Gastroesophageal sphincter (tissue), 4 donors: Measurements from ENCODE around the gene LRRFIP2. TPM values are rescaled to one million over a fixed set of nuclear protein-coding genes. Genes with fewer than 3 reads are reported as not detected.

ENCODE experiments used
- ATAC-seq: fragments of 150-250 bp; one replicate; pipeline ENCODE4 v1.9.1; 2016; ENCODE audit warnings: mild to moderate bottlenecking, moderate library complexity
- H3K27ac ChIP-seq, 4 donors: fragments of 200-600 bp; sonication (generic) in 3 of 4; 1 replicate in 3 of 4; 2 replicates in 1 of 4; pipeline ENCODE4 v1.5.1; 2016 to 2019
- H3K27me3 ChIP-seq: fragments of 200-600 bp; sonication (generic); one replicate; pipeline ENCODE4 v1.5.1; 2019
- H3K36me3 ChIP-seq, 2 donors: fragments of 200-600 bp; sonication (generic); one replicate each; pipeline ENCODE4 v1.5.1; 2019; ENCODE audit warnings: control low read depth in 1 of 2
- H3K4me1 ChIP-seq, 3 donors: fragments of 200-600 bp; sonication (generic); 1 replicate in 2 of 3; 2 replicates in 1 of 3; pipeline ENCODE4 v1.5.1; 2016 to 2019; ENCODE audit warnings: control low read depth in 2 of 3
- H3K4me3 ChIP-seq, 2 donors: fragments of 200-600 bp; sonication (generic); one replicate each; pipeline ENCODE4 v1.5.1; 2019; ENCODE audit warnings: mild to moderate bottlenecking in 1 of 2, moderate library complexity in 1 of 2
- H3K9me3 ChIP-seq, 3 donors: fragments of 200-600 bp; sonication (generic); one replicate each; pipeline ENCODE4 v1.5.1; 2017 to 2019; ENCODE audit warnings: control low read depth in 2 of 3
- EP300 ChIP-seq: sonication (generic); formaldehyde crosslinking; IDR thresholded peaks from one replicate; pipeline ENCODE4 v1.6.1; 2017; ENCODE audit warnings: antibody characterized with exemption, mild to moderate bottlenecking
- POLR2A ChIP-seq, 2 donors: fragments of 450-650 bp; IDR thresholded peaks; one replicate each; pipeline ENCODE4 v1.6.1; 2017; ENCODE audit warnings: antibody characterized with exemption in 2 of 2, mild to moderate bottlenecking in 2 of 2, moderate library complexity in 1 of 2
- POLR2AphosphoS5 ChIP-seq: sonication (generic); formaldehyde crosslinking; IDR thresholded peaks from one replicate; pipeline ENCODE4 v1.6.1; 2017; ENCODE audit warnings: antibody characterized with exemption
- WGBS, 2 donors: methylation state at CpG; one replicate each; pipeline ENCODE4 v1.1.5; 2018; ENCODE audit warnings: low coverage in 1 of 2; 5-methylcytosine and 5-hydroxymethylcytosine counted together
- total RNA-seq, 4 donors: library from RNA; depleted of rRNA; stranded (reverse); fragments of >200 nt; gene quantifications; one replicate each; pipeline ENCODE4 v1.1.0, GENCODE V29; 2016
- TF ChIP-seq, protein P1 (sequence below), 4 experiments: fragments of 200-600 bp in 2 of 4; fragments of 450-650 bp in 2 of 4; sonication (generic) in 1 of 4; IDR thresholded peaks; one replicate each; pipeline ENCODE4 v1.5.1; 2017 to 2019; ENCODE audit warnings: antibody characterized with exemption in 4 of 4, mild to moderate bottlenecking in 2 of 4, moderate library complexity in 2 of 4

The LRRFIP2 gene
- total RNA-seq, 4 donors from 2014 or later = 79.4 to 123 (median 88.4) TPM

DNA sequence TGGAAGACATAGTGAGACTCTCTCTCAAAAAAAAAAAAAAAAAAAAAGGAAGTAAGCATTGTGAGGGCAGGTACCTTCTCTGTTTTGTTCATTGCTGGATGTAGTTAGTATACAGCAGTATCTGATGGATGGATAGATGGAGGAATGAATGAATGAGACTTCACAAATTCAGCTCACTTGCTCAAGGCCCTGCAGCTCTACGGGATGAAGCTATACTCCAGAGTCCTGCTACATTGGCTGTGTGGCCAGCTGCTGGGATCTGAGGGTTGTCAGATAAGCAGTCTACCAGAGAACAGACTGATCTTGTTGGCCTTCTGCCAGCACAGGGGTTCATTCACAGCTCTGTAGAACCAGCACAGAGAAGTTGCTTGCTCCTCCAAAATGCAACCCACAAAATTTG, 146.1 kb downstream of the LRRFIP2 start:
- Histone ChIP-seq H3K27me3 (no peaks in the 10 kb centered on the region), H3K4me3 (no peak overlapping the region), H3K4me1 (peaks cover 0 to 49% (median 0%) of the 10 kb centered on the region in 3 donors), H3K36me3 (peaks cover 0 to 96% of the 10 kb centered on the region in 2 donors), H3K27ac (no peak overlapping the region), H3K9me3 (no peaks in the 10 kb centered on the region)
- no peak for TF ChIP-seq POLR2AphosphoS5
- TF ChIP-seq POLR2A (IDR thresholded peaks at IDR 0.05) = no peak
- TF ChIP-seq, protein P1, sequence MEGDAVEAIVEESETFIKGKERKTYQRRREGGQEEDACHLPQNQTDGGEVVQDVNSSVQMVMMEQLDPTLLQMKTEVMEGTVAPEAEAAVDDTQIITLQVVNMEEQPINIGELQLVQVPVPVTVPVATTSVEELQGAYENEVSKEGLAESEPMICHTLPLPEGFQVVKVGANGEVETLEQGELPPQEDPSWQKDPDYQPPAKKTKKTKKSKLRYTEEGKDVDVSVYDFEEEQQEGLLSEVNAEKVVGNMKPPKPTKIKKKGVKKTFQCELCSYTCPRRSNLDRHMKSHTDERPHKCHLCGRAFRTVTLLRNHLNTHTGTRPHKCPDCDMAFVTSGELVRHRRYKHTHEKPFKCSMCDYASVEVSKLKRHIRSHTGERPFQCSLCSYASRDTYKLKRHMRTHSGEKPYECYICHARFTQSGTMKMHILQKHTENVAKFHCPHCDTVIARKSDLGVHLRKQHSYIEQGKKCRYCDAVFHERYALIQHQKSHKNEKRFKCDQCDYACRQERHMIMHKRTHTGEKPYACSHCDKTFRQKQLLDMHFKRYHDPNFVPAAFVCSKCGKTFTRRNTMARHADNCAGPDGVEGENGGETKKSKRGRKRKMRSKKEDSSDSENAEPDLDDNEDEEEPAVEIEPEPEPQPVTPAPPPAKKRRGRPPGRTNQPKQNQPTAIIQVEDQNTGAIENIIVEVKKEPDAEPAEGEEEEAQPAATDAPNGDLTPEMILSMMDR (IDR thresholded peaks at IDR 0.05) = no peak
- no peak for TF ChIP-seq EP300
- ATAC-seq = no peak
- WGBS, 2 donors = 60 to 80% methylated on average over 1 of the region's 1 CpG

DNA sequence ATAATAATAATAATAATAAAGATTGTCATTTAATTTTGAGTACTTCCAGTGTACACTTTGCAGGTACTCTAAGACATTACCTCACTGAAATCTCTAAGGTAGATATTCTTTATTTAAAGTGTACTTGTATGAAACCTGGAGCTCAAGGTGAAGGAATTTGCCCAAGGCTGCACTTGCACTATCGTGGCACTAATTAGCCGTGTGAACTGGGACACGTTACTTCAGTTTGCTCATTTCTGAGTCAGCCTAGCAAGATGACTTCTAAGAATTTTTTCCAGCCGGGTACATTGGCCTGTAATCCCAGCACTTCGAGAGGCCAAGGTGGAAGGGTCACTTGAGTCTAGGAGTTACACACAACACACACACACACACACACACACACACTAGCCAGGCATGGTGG, 147.5 kb downstream of the LRRFIP2 start:
- no peak overlapping the region for H3K27ac ChIP-seq
- H3K9me3 ChIP-seq = no peaks in the 10 kb centered on the region
- peaks cover 0 to 96% of the 10 kb centered on the region in 2 donors for H3K36me3 ChIP-seq
- H3K4me3 ChIP-seq = no peak overlapping the region
- ATAC-seq = no peak
- H3K27me3 ChIP-seq = no peaks in the 10 kb centered on the region
- WGBS, 2 donors = 73 to 79% methylated on average over 4 of the region's 5 CpGs
- peaks cover 0 to 35% (median 0%) of the 10 kb centered on the region in 3 donors for H3K4me1 ChIP-seq
- TF ChIP-seq EP300 (no peak), POLR2AphosphoS5 (no peak), POLR2A (IDR thresholded peaks at IDR 0.05) (no peak)
- TF ChIP-seq, protein P1 (IDR thresholded peaks at IDR 0.05) = no peak

DNA sequence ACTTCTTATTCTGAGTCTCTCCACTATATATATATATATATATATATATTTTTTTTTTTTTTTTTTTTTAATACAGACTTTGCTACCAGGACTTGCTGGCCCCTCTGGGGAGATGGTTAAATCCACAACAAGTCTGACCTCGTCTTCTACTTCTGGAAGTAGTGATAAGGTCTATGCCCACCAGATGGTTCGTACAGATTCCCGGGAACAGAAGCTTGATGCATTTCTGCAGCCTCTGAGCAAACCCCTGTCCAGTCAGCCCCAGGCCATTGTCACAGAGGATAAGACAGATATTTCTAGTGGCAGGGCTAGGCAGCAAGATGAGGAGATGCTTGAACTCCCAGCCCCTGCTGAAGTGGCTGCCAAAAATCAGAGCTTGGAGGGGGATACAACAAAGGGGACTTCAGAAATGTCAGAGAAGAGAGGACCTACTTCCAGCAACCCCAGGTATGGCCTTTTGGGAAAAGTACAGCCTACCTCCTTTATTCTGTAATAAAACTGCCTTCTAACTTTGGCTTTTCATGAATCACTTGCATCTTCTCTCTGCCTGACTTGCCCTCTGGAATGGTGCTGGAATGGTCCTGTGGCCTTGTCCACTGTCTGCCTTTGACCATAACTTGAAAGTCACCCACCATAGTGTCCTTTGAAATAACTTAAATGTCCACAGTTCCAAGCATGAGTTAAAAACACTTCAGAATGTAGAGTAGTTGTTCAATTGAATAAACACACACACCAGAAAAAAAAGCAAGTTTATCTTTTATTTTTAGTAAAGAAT, 148.6 kb downstream of the LRRFIP2 start:
- Histone ChIP-seq H3K4me1 (peaks cover 0 to 24% (median 0%) of the 10 kb centered on the region in 3 donors), H3K4me3 (no peak overlapping the region), H3K9me3 (no peaks in the 10 kb centered on the region), H3K36me3 (peaks cover 5 to 96% of the 10 kb centered on the region in 2 donors), H3K27ac (no peak overlapping the region), H3K27me3 (no peaks in the 10 kb centered on the region)
- TF ChIP-seq POLR2AphosphoS5 (no peak), POLR2A (IDR thresholded peaks at IDR 0.05) (no peak), EP300 (no peak)
- TF ChIP-seq, protein P1 (IDR thresholded peaks at IDR 0.05) = no peak
- ATAC-seq = no peak
- 100% methylated on average over 1 of the region's 3 CpGs; no CpG with 5 or more reads in 1 of the 2 donors for WGBS, 2 donors

DNA sequence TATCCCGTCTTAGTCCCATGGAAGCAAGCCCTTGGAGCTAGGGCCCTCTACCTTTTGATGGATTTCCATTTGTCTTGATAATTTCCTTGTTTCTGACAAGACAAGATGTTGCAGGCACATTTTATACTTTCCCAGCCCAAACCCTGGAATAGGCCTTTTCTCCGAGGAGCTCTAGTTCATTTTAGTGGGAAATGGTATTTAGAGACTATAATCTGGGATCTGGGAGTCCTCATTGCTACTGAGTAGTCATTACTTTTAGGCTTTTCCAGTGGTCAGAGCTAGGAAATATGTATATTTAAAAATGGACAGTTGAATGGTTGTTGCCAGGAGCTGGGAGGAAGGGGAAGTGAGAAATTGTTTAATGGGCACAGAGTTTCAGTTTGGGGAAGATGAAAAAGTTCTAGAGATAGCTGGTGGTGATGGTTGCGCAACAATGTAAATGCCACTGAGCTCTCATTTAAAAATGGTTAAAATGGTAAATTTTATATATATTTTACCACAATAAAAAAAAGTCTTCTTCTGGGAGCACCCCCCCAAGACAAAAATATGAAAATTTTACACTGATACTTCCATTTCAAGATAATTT, 149.5 kb downstream of the LRRFIP2 start:
- no peak for ATAC-seq
- Histone ChIP-seq H3K4me1 (peaks cover 0 to 15% (median 0%) of the 10 kb centered on the region in 3 donors), H3K27me3 (no peaks in the 10 kb centered on the region), H3K27ac (no peak overlapping the region), H3K36me3 (peaks cover 5 to 96% of the 10 kb centered on the region in 2 donors), H3K4me3 (no peak overlapping the region), H3K9me3 (no peaks in the 10 kb centered on the region)
- no peak for TF ChIP-seq POLR2AphosphoS5
- TF ChIP-seq EP300 = no peak
- TF ChIP-seq, protein P1 (IDR thresholded peaks at IDR 0.05) = no peak
- TF ChIP-seq POLR2A (IDR thresholded peaks at IDR 0.05) = no peak
- WGBS, 2 donors = 89 to 92% methylated on average over 2 to 3 of the region's 3 CpGs
